NCI-H82 treated with DMSO at 0.1 percent for 48 hours (cell line): ENCODE results near the gene CLEC17A.
"Not testable (repeated sequence)": the region's sequence is repeated elsewhere in the genome, so short reads cannot be mapped to it uniquely, and the experiment has no call there.

Source experiments
- DNase-seq: peaks from one replicate; lab custom pipeline; 2025; ENCODE audit not compliant: unreplicated experiment; lab: John Stamatoyannopoulos, UW

The CLEC17A gene

GRCh38 chr19:14582894-14583340, at the start of gene CLEC17A:
Gene CLEC17A, plus strand, starts transcription at chr19:14583084. Its CDS starts 77 bp downstream, at chr19:14583161.
- no peak for DNase-seq

GRCh38 chr19:14533450-14533849, 49.4 kb upstream of the CLEC17A start:
- DNase-seq: no peak

GRCh38 chr19:14536926-14537692, 45.8 kb upstream of the CLEC17A start:
- DNase-seq: peak; percentile 85

GRCh38 chr19:14540741-14541525, 42.0 kb upstream of the CLEC17A start:
- no peak for DNase-seq

GRCh38 chr19:14541979-14542378, 40.9 kb upstream of the CLEC17A start:
- not testable (repeated sequence) for DNase-seq

- DNase-seq: no peak
Observed at GRCh38 chr19:14542711-14543328, 40.1 kb upstream of the CLEC17A start.

GRCh38 chr19:14544047-14544446, 38.8 kb upstream of the CLEC17A start:
- DNase-seq: no peak

- DNase-seq: no peak
Observed at GRCh38 chr19:14544977-14545715, 37.7 kb upstream of the CLEC17A start.

- no peak for DNase-seq
Observed at GRCh38 chr19:14545716-14546082, 37.2 kb upstream of the CLEC17A start.

GRCh38 chr19:14550201-14550754, 32.6 kb upstream of the CLEC17A start:
- DNase-seq: no peak

- not testable (repeated sequence) for DNase-seq
Observed at GRCh38 chr19:14551134-14552005, 31.5 kb upstream of the CLEC17A start.

GRCh38 chr19:14552006-14552360, 30.9 kb upstream of the CLEC17A start:
- not testable (repeated sequence) for DNase-seq

- DNase-seq: no peak
Observed at GRCh38 chr19:14553042-14553938, 29.6 kb upstream of the CLEC17A start.

- no peak for DNase-seq
Observed at GRCh38 chr19:14553939-14554243, 29.0 kb upstream of the CLEC17A start.

GRCh38 chr19:14554382-14554812, 28.5 kb upstream of the CLEC17A start:
- no peak for DNase-seq

GRCh38 chr19:14555918-14556661, 26.8 kb upstream of the CLEC17A start:
- DNase-seq: no peak

- DNase-seq: peak; percentile 56
Observed at GRCh38 chr19:14556662-14557188, 26.2 kb upstream of the CLEC17A start.
